ENCODE results near the gene NKX1-2. TPM values are rescaled to one million over a fixed set of nuclear protein-coding genes. Genes with fewer than 3 reads are reported as not detected.

The NKX1-2 gene
- total RNA-seq, 1 experiment from 2014 or later = not detected

DNA sequence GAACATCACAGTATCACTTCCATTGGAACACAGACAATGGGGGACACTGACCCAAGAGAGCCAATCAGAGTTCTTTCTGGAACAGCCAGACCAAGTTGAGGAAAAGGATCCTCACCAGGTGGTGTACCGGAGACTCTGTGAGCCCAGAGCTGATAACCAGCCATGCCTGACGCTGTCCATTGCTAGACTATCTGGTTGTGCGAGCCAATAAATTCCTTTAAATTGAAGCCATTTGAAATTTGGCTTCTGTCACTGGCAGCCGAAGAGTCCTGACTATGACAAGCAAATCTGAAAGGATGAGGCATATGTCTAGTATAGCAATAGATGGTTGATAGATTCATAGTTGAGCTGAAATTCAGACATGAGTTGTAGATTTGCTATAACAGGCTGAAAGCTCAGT, 8.6 kb upstream of the NKX1-2 start:
- TF ChIP-seq EZH2 (IDR thresholded peaks at IDR 0.05; ENCODE audit: borderline replicate concordance, low read depth, low read length, poor library complexity, severe bottlenecking) = no peak
- TF ChIP-seq, protein P1, sequence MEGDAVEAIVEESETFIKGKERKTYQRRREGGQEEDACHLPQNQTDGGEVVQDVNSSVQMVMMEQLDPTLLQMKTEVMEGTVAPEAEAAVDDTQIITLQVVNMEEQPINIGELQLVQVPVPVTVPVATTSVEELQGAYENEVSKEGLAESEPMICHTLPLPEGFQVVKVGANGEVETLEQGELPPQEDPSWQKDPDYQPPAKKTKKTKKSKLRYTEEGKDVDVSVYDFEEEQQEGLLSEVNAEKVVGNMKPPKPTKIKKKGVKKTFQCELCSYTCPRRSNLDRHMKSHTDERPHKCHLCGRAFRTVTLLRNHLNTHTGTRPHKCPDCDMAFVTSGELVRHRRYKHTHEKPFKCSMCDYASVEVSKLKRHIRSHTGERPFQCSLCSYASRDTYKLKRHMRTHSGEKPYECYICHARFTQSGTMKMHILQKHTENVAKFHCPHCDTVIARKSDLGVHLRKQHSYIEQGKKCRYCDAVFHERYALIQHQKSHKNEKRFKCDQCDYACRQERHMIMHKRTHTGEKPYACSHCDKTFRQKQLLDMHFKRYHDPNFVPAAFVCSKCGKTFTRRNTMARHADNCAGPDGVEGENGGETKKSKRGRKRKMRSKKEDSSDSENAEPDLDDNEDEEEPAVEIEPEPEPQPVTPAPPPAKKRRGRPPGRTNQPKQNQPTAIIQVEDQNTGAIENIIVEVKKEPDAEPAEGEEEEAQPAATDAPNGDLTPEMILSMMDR (conservative IDR thresholded peaks at IDR 0.05; ENCODE audit: low read depth, low read length) = no peak
- CTCF ChIA-PET = no interaction called here
- Histone ChIP-seq H3K9me3 (ENCODE audit: low read depth, low read length, poor library complexity, severe bottlenecking) (no peaks in the 10 kb centered on the region), H3K4me1 (ENCODE audit: insufficient read depth, low read length, poor library complexity, severe bottlenecking) (no peaks in the 10 kb centered on the region), H3K4me3 (ENCODE audit: low read depth, low read length, poor library complexity, severe bottlenecking) (no peak overlapping the region), H3K27ac (ENCODE audit: low read depth, low read length, poor library complexity, severe bottlenecking) (no peak overlapping the region), H3K27me3 (replicated peaks; ENCODE audit: insufficient read depth, low read depth, low read length, poor library complexity) (peaks cover 30% of the 10 kb centered on the region), H3K36me3 (ENCODE audit: insufficient read depth, low read length, poor library complexity, severe bottlenecking) (no peaks in the 10 kb centered on the region)
- no peak for DNase-seq (ENCODE audit: low spot score)
- intact Hi-C loops (cut with micrococcal nuclease; ENCODE audit: unreplicated experiment) = no loop called here
- BruUV-seq (replicated peaks) = no TSS peak
- POLR2A ChIA-PET (ENCODE audit: low non-redundant PET) = no interaction called here

GRCh38 chr10:124455441-124455840, 5.6 kb upstream of the NKX1-2 start:
- Histone ChIP-seq H3K9me3 (ENCODE audit: low read depth, low read length, poor library complexity, severe bottlenecking) (no peaks in the 10 kb centered on the region), H3K27me3 (replicated peaks; ENCODE audit: insufficient read depth, low read depth, low read length, poor library complexity) (peaks cover 55% of the 10 kb centered on the region), H3K36me3 (ENCODE audit: insufficient read depth, low read length, poor library complexity, severe bottlenecking) (no peaks in the 10 kb centered on the region), H3K4me1 (ENCODE audit: insufficient read depth, low read length, poor library complexity, severe bottlenecking) (no peaks in the 10 kb centered on the region), H3K27ac (ENCODE audit: low read depth, low read length, poor library complexity, severe bottlenecking) (no peak overlapping the region), H3K4me3 (ENCODE audit: low read depth, low read length, poor library complexity, severe bottlenecking) (no peak overlapping the region)
- DNase-seq (ENCODE audit: low spot score) = no peak
- no TSS peak for BruUV-seq (replicated peaks)
- intact Hi-C loops (cut with micrococcal nuclease; ENCODE audit: unreplicated experiment) = no loop called here
- TF ChIP-seq, protein P1 (conservative IDR thresholded peaks at IDR 0.05; ENCODE audit: low read depth, low read length) = no peak
- TF ChIP-seq EZH2 (IDR thresholded peaks at IDR 0.05; ENCODE audit: borderline replicate concordance, low read depth, low read length, poor library complexity, severe bottlenecking) = no peak
- CTCF ChIA-PET = no interaction called here
- POLR2A ChIA-PET (ENCODE audit: low non-redundant PET) = no interaction called here

DNA sequence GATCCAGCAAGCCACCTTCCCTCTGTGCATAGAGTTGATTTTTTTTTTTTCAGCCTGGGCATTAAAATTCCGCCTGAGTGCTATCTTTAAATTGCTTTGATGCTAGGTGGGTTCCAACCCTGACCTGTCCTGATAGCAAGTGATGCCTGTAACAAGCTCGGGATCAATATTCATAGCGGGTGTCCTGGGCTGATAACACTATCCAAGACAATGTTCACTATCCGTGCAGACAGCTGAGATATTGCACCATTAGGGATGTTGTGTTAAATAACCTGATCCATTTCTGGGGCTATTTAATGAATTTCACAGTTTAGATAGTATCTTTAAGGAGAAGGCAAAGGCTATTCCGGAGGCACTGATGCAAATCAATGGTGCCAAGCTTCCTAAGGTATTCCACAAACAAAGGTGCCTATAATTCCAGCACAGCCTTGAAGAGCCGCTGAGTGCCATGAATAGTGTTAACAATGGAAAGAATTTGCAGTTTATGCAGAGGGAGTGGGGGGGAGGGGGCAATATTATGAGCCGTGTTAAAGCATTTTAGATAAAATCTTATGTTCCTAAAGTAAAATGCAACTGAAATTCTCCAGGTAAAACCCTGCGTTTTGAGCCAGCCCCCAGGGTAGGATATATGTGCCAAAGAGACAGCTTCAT, 4.2 kb upstream of the NKX1-2 start:
- no peaks in the 10 kb centered on the region for H3K36me3 ChIP-seq (ENCODE audit: insufficient read depth, low read length, poor library complexity, severe bottlenecking)
- no peak overlapping the region for H3K27ac ChIP-seq (ENCODE audit: low read depth, low read length, poor library complexity, severe bottlenecking)
- intact Hi-C loops (cut with micrococcal nuclease; ENCODE audit: unreplicated experiment) = no loop called here
- H3K9me3 ChIP-seq (ENCODE audit: low read depth, low read length, poor library complexity, severe bottlenecking) = no peaks in the 10 kb centered on the region
- peaks cover 68% of the 10 kb centered on the region for H3K27me3 ChIP-seq (replicated peaks; ENCODE audit: insufficient read depth, low read depth, low read length, poor library complexity)
- peaks cover 8% of the 10 kb centered on the region for H3K4me1 ChIP-seq (ENCODE audit: insufficient read depth, low read length, poor library complexity, severe bottlenecking)
- no peak for TF ChIP-seq EZH2 (IDR thresholded peaks at IDR 0.05; ENCODE audit: borderline replicate concordance, low read depth, low read length, poor library complexity, severe bottlenecking)
- TF ChIP-seq, protein P1 (conservative IDR thresholded peaks at IDR 0.05; ENCODE audit: low read depth, low read length) = no peak
- ChIA-PET CTCF (interaction anchor here (0.6 kb wide), 1 partner anchor 21 kb away, joined by 6 read pairs; no protein-coding TSS in a partner anchor), POLR2A (ENCODE audit: low non-redundant PET) (no interaction called here)
- DNase-seq (ENCODE audit: low spot score) = no peak
- no TSS peak for BruUV-seq (replicated peaks)
- H3K4me3 ChIP-seq (ENCODE audit: low read depth, low read length, poor library complexity, severe bottlenecking) = no peak overlapping the region
